ENCODE data around the gene CYP4V2.
"Not testable (repeated sequence)": the region's sequence is repeated elsewhere in the genome, so short reads cannot be mapped to it uniquely, and the experiment has no call there.

The CYP4V2 gene

GRCh38 chr4:186243331-186243730 is 52.0 kb downstream of the CYP4V2 start:
- no peak overlapping the region for H3K9ac ChIP-seq (ENCODE audit: low read length)
- no peaks in the 10 kb centered on the region for H3K27me3 ChIP-seq (ENCODE audit: control insufficient read depth, insufficient read depth, low read length)
- no peak overlapping the region for H3K4me3 ChIP-seq (ENCODE audit: low read length)
- no peaks in the 10 kb centered on the region for H3K9me3 ChIP-seq (ENCODE audit: control insufficient read depth, low read length)
- H3K36me3 ChIP-seq (ENCODE audit: control insufficient read depth, insufficient read depth, low read length) = no peaks in the 10 kb centered on the region
- no peaks in the 10 kb centered on the region for H3K4me1 ChIP-seq (ENCODE audit: control insufficient read depth, insufficient read depth, low read length)

- H3K4me3 ChIP-seq (ENCODE audit: low read length) = no peak overlapping the region
- H3K9ac ChIP-seq (ENCODE audit: low read length) = no peak overlapping the region
- no peaks in the 10 kb centered on the region for H3K9me3 ChIP-seq (ENCODE audit: control insufficient read depth, low read length)
- no peaks in the 10 kb centered on the region for H3K4me1 ChIP-seq (ENCODE audit: control insufficient read depth, insufficient read depth, low read length)
- H3K36me3 ChIP-seq (ENCODE audit: control insufficient read depth, insufficient read depth, low read length) = no peaks in the 10 kb centered on the region
- H3K27me3 ChIP-seq (ENCODE audit: control insufficient read depth, insufficient read depth, low read length) = no peaks in the 10 kb centered on the region
Observed at GRCh38 chr4:186244835-186245234, 53.5 kb downstream of the CYP4V2 start.

GRCh38 chr4:186247062-186247752 is 55.8 kb downstream of the CYP4V2 start:
- not testable (repeated sequence) for H3K9ac ChIP-seq (ENCODE audit: low read length); H3K27me3 ChIP-seq (ENCODE audit: control insufficient read depth, insufficient read depth, low read length); H3K9me3 ChIP-seq (ENCODE audit: control insufficient read depth, low read length)

GRCh38 chr4:186248643-186249042 is 57.3 kb downstream of the CYP4V2 start:
- Histone ChIP-seq H3K36me3 (ENCODE audit: control insufficient read depth, insufficient read depth, low read length) (no peaks in the 10 kb centered on the region), H3K27me3 (ENCODE audit: control insufficient read depth, insufficient read depth, low read length) (no peaks in the 10 kb centered on the region), H3K4me3 (ENCODE audit: low read length) (no peak overlapping the region), H3K4me1 (ENCODE audit: control insufficient read depth, insufficient read depth, low read length) (no peaks in the 10 kb centered on the region), H3K9ac (ENCODE audit: low read length) (no peak overlapping the region), H3K9me3 (ENCODE audit: control insufficient read depth, low read length) (no peaks in the 10 kb centered on the region)

More at GRCh38 chr4:186247062-186247752, 55.8 kb downstream of the CYP4V2 start:
- not testable (repeated sequence) for H3K4me1 ChIP-seq (ENCODE audit: control insufficient read depth, insufficient read depth, low read length); H3K36me3 ChIP-seq (ENCODE audit: control insufficient read depth, insufficient read depth, low read length); H3K4me3 ChIP-seq (ENCODE audit: low read length)

- Histone ChIP-seq H3K27me3 (ENCODE audit: control insufficient read depth, insufficient read depth, low read length) (no peaks in the 10 kb centered on the region), H3K4me3 (ENCODE audit: low read length) (no peak overlapping the region), H3K9me3 (ENCODE audit: control insufficient read depth, low read length) (no peaks in the 10 kb centered on the region), H3K9ac (ENCODE audit: low read length) (no peak overlapping the region), H3K36me3 (ENCODE audit: control insufficient read depth, insufficient read depth, low read length) (no peaks in the 10 kb centered on the region), H3K4me1 (ENCODE audit: control insufficient read depth, insufficient read depth, low read length) (no peaks in the 10 kb centered on the region)
Observed at GRCh38 chr4:186249785-186250754, 58.7 kb downstream of the CYP4V2 start.

- H3K36me3 ChIP-seq (ENCODE audit: control insufficient read depth, insufficient read depth, low read length) = no peaks in the 10 kb centered on the region
- no peaks in the 10 kb centered on the region for H3K4me1 ChIP-seq (ENCODE audit: control insufficient read depth, insufficient read depth, low read length)
- no peak overlapping the region for H3K4me3 ChIP-seq (ENCODE audit: low read length)
- H3K27me3 ChIP-seq (ENCODE audit: control insufficient read depth, insufficient read depth, low read length) = no peaks in the 10 kb centered on the region
- H3K9me3 ChIP-seq (ENCODE audit: control insufficient read depth, low read length) = no peaks in the 10 kb centered on the region
- no peak overlapping the region for H3K9ac ChIP-seq (ENCODE audit: low read length)
Observed at GRCh38 chr4:186250760-186251159, 59.4 kb downstream of the CYP4V2 start.

- no peaks in the 10 kb centered on the region for H3K27me3 ChIP-seq (ENCODE audit: control insufficient read depth, insufficient read depth, low read length)
- H3K4me1 ChIP-seq (ENCODE audit: control insufficient read depth, insufficient read depth, low read length) = no peaks in the 10 kb centered on the region
- H3K36me3 ChIP-seq (ENCODE audit: control insufficient read depth, insufficient read depth, low read length) = no peaks in the 10 kb centered on the region
- no peaks in the 10 kb centered on the region for H3K9me3 ChIP-seq (ENCODE audit: control insufficient read depth, low read length)
- no peak overlapping the region for H3K4me3 ChIP-seq (ENCODE audit: low read length)
- no peak overlapping the region for H3K9ac ChIP-seq (ENCODE audit: low read length)
Observed at GRCh38 chr4:186255122-186255521, 63.8 kb downstream of the CYP4V2 start.

GRCh38 chr4:186258216-186258811 is 66.9 kb downstream of the CYP4V2 start:
- H3K9ac ChIP-seq (ENCODE audit: low read length) = no peak overlapping the region
- no peaks in the 10 kb centered on the region for H3K36me3 ChIP-seq (ENCODE audit: control insufficient read depth, insufficient read depth, low read length)
- H3K4me1 ChIP-seq (ENCODE audit: control insufficient read depth, insufficient read depth, low read length) = no peaks in the 10 kb centered on the region
- H3K9me3 ChIP-seq (ENCODE audit: control insufficient read depth, low read length) = no peaks in the 10 kb centered on the region
- no peaks in the 10 kb centered on the region for H3K27me3 ChIP-seq (ENCODE audit: control insufficient read depth, insufficient read depth, low read length)
- no peak overlapping the region for H3K4me3 ChIP-seq (ENCODE audit: low read length)

GRCh38 chr4:186260117-186260503 is 68.7 kb downstream of the CYP4V2 start:
- Histone ChIP-seq H3K4me3 (ENCODE audit: low read length) (no peak overlapping the region), H3K9ac (ENCODE audit: low read length) (no peak overlapping the region), H3K9me3 (ENCODE audit: control insufficient read depth, low read length) (no peaks in the 10 kb centered on the region), H3K27me3 (ENCODE audit: control insufficient read depth, insufficient read depth, low read length) (no peaks in the 10 kb centered on the region), H3K4me1 (ENCODE audit: control insufficient read depth, insufficient read depth, low read length) (no peaks in the 10 kb centered on the region), H3K36me3 (ENCODE audit: control insufficient read depth, insufficient read depth, low read length) (no peaks in the 10 kb centered on the region)

Data from mucosa of stomach (tissue), 1 donor.